ENCODE measurements around the gene LRRC47. TPM values are rescaled to one million over a fixed set of nuclear protein-coding genes. Genes with fewer than 3 reads are reported as not detected.
A peak's percentile ranks its signal among the peaks of the same experiment; 100 is the strongest.

Gene LRRC47
- total and polyA plus RNA-seq, 2 of the 13 experiments (the other 11 are each of a cell fraction or from before 2014, with no cell fraction given) = 18.3 to 52.5 TPM

- TF ChIP-seq, protein P1, sequence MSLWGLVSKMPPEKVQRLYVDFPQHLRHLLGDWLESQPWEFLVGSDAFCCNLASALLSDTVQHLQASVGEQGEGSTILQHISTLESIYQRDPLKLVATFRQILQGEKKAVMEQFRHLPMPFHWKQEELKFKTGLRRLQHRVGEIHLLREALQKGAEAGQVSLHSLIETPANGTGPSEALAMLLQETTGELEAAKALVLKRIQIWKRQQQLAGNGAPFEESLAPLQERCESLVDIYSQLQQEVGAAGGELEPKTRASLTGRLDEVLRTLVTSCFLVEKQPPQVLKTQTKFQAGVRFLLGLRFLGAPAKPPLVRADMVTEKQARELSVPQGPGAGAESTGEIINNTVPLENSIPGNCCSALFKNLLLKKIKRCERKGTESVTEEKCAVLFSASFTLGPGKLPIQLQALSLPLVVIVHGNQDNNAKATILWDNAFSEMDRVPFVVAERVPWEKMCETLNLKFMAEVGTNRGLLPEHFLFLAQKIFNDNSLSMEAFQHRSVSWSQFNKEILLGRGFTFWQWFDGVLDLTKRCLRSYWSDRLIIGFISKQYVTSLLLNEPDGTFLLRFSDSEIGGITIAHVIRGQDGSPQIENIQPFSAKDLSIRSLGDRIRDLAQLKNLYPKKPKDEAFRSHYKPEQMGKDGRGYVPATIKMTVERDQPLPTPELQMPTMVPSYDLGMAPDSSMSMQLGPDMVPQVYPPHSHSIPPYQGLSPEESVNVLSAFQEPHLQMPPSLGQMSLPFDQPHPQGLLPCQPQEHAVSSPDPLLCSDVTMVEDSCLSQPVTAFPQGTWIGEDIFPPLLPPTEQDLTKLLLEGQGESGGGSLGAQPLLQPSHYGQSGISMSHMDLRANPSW (CRISPR knock-in tag; IDR thresholded peaks at IDR 0.05; ENCODE audit: borderline replicate concordance) = no peak
- TF ChIP-seq SATB2 (CRISPR knock-in tag; IDR thresholded peaks at IDR 0.05) = no peak; the same call in 1 of the 2 replicates
- TF ChIP-seq RAD51 (IDR thresholded peaks at IDR 0.05; ENCODE audit: borderline replicate concordance) = no peak
- no peak for TF ChIP-seq ZNF75D (CRISPR knock-in tag; IDR thresholded peaks at IDR 0.05; ENCODE audit: borderline replicate concordance)
- no peak; the same call in 1 of the 2 replicates for TF ChIP-seq ZNF430 (CRISPR knock-in tag; IDR thresholded peaks at IDR 0.05)
- no peak; the same call in 1 of the 2 replicates for TF ChIP-seq IRF9 (CRISPR knock-in tag; IDR thresholded peaks at IDR 0.05; ENCODE audit: borderline replicate concordance)
- peak; percentile 78 for TF ChIP-seq ZNF792 (CRISPR knock-in tag; IDR thresholded peaks at IDR 0.05)
- TF ChIP-seq HNF1A (IDR thresholded peaks at IDR 0.05; ENCODE audit: low read depth) = no peak
- peak; percentile 58; the same call in 1 of the 2 replicates for TF ChIP-seq HNF1A (CRISPR knock-in tag; IDR thresholded peaks at IDR 0.05; ENCODE audit: borderline replicate concordance)
- TF ChIP-seq, protein P2, sequence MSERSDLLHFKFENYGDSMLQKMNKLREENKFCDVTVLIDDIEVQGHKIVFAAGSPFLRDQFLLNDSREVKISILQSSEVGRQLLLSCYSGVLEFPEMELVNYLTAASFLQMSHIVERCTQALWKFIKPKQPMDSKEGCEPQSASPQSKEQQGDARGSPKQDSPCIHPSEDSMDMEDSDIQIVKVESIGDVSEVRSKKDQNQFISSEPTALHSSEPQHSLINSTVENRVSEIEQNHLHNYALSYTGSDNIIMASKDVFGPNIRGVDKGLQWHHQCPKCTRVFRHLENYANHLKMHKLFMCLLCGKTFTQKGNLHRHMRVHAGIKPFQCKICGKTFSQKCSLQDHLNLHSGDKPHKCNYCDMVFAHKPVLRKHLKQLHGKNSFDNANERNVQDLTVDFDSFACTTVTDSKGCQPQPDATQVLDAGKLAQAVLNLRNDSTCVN (CRISPR knock-in tag; IDR thresholded peaks at IDR 0.05; ENCODE audit: borderline replicate concordance) = no peak
- TF ChIP-seq ZNF773 (CRISPR knock-in tag; IDR thresholded peaks at IDR 0.05; ENCODE audit: borderline replicate concordance) = no peak; the same call in 1 of the 2 replicates
- TF ChIP-seq ZNF616 (CRISPR knock-in tag; IDR thresholded peaks at IDR 0.05; ENCODE audit: low read depth) = no peak
- peak; percentile 67 for TF ChIP-seq ISL2 (CRISPR knock-in tag; IDR thresholded peaks at IDR 0.05)
- no peak for TF ChIP-seq ZNF550 (CRISPR knock-in tag; IDR thresholded peaks at IDR 0.05; ENCODE audit: borderline replicate concordance)
- no peak for TF ChIP-seq LBX2 (CRISPR knock-in tag; IDR thresholded peaks at IDR 0.05; ENCODE audit: borderline replicate concordance)
- TF ChIP-seq KDM2A (CRISPR knock-in tag; IDR thresholded peaks at IDR 0.05; ENCODE audit: borderline replicate concordance, low read depth) = peak; percentile 92
- TF ChIP-seq ZNF589 (CRISPR knock-in tag; conservative IDR thresholded peaks at IDR 0.05) = no peak
- no peak; the same call in 1 of the 2 replicates for TF ChIP-seq KDM5B (CRISPR knock-in tag; IDR thresholded peaks at IDR 0.05; ENCODE audit: borderline replicate concordance)
- TF ChIP-seq MXD4 (CRISPR knock-in tag; IDR thresholded peaks at IDR 0.05) = peak; percentile 78; the same call in 1 of the 2 replicates
Observed at GRCh38 chr1:3796215-3797061, at the start of gene LRRC47 (continued).
